HUES48 (cell line): ENCODE measurements around the gene NEUROG2.

Experiments
- H3K27ac ChIP-seq: one replicate; pipeline ENCODE4 v1.7.0; 2013; ENCODE audit warnings: low read depth, low read length, inconsistent platforms
- H3K27me3 ChIP-seq: 2 replicates; pipeline ENCODE4 v1.6.1; 2013; ENCODE audit warnings: mild to moderate bottlenecking, low read length; ENCODE audit not compliant: control insufficient read depth, insufficient read depth
- H3K36me3 ChIP-seq: 2 replicates; pipeline ENCODE4 v1.6.1; 2013; ENCODE audit warnings: low read length; ENCODE audit not compliant: control insufficient read depth, insufficient read depth
- H3K4me1 ChIP-seq: 2 replicates; pipeline ENCODE4 v1.6.1; 2013; ENCODE audit warnings: mild to moderate bottlenecking, low read length; ENCODE audit not compliant: control insufficient read depth, insufficient read depth
- H3K4me3 ChIP-seq: 2 replicates; pipeline ENCODE4 v1.5.1; 2013; ENCODE audit warnings: mild to moderate bottlenecking, low read depth, low read length
- H3K9ac ChIP-seq: 2 replicates; pipeline ENCODE4 v1.6.1; 2013; ENCODE audit warnings: mild to moderate bottlenecking, low read depth, low read length, moderate library complexity
- H3K9me3 ChIP-seq: 2 replicates; pipeline ENCODE4 v1.6.1; 2013; ENCODE audit warnings: low read length; ENCODE audit not compliant: control insufficient read depth, insufficient read depth

NEUROG2 gene

DNA sequence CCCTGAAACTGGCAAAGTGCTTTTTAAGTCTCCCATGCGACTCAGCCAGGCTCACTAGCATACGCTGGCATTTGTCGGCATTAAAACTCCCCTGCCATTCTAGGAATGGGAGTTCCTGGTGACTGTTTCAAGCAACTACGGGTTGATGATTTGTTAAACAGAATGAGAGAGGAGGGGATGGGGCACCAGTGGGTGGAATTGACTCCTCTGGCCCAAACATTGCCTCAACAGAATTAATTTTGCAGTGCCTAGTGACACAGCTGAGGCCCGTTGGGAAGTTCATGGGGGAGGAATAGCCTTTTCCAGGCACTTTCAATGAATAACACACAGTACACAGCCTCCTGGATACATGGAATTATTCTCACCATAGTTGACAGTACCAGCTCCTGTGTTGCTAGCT is 30.1 kb downstream of the NEUROG2 start:
- no peaks in the 10 kb centered on the region for H3K36me3 ChIP-seq
- H3K27me3 ChIP-seq, result no peaks in the 10 kb centered on the region
- peaks cover 13% of the 10 kb centered on the region for H3K9me3 ChIP-seq
- H3K4me1 ChIP-seq, result no peaks in the 10 kb centered on the region
- no peak overlapping the region for H3K9ac ChIP-seq
- no peak overlapping the region for H3K27ac ChIP-seq
- no peak overlapping the region for H3K4me3 ChIP-seq

- Histone ChIP-seq H3K9me3 (no peaks in the 10 kb centered on the region), H3K9ac (no peak overlapping the region)
These were observed 42.0 kb downstream of the NEUROG2 start for GRCh38 chr4:112473985-112474384.

GRCh38 chr4:112472318-112472717 is 43.7 kb downstream of the NEUROG2 start:
- no peaks in the 10 kb centered on the region for H3K4me1 ChIP-seq
- no peaks in the 10 kb centered on the region for H3K9me3 ChIP-seq
- no peaks in the 10 kb centered on the region for H3K36me3 ChIP-seq
- no peak overlapping the region for H3K9ac ChIP-seq
- H3K27me3 ChIP-seq, result no peaks in the 10 kb centered on the region
- H3K4me3 ChIP-seq, result no peak overlapping the region
- H3K27ac ChIP-seq, result no peak overlapping the region

More at GRCh38 chr4:112473985-112474384, 42.0 kb downstream of the NEUROG2 start:
- H3K27me3 ChIP-seq, result no peaks in the 10 kb centered on the region
- H3K4me3 ChIP-seq, result no peak overlapping the region
- no peaks in the 10 kb centered on the region for H3K36me3 ChIP-seq
- H3K27ac ChIP-seq, result no peak overlapping the region
- no peaks in the 10 kb centered on the region for H3K4me1 ChIP-seq
